ENCODE results near the gene RAE1.
A peak's percentile ranks its signal among the peaks of the same experiment; 100 is the strongest.

Gene RAE1

GRCh38 chr20:57387463-57387862, 36.4 kb downstream of the RAE1 start:
- DNase-seq (ENCODE audit: low read depth in 3 of 3, low spot score in 1 of 3), result no peak

GRCh38 chr20:57387945-57388371, 36.9 kb downstream of the RAE1 start:
- DNase-seq (ENCODE audit: low read depth in 3 of 3, low spot score in 1 of 3), result no peak

GRCh38 chr20:57388953-57389694, 38.1 kb downstream of the RAE1 start:
- DNase-seq (ENCODE audit: low read depth in 3 of 3, low spot score in 1 of 3), result peak in 2 of 3 donors; percentile 15 to 54

- peak in 1 of 3 donors; percentile 58 for DNase-seq (ENCODE audit: low read depth in 3 of 3, low spot score in 1 of 3)
Measured at GRCh38 chr20:57389695-57390603, 38.9 kb downstream of the RAE1 start.

- peak; percentile 22 to 75 (median 49) for DNase-seq (ENCODE audit: low read depth in 3 of 3, low spot score in 1 of 3)
Measured at GRCh38 chr20:57390604-57391438, 39.8 kb downstream of the RAE1 start, which contains the start of gene RBM38. TSS of gene RBM38 (plus strand) at chr20:57391396. CDS start at chr20:57391582, 186 bp downstream.

GRCh38 chr20:57391439-57392301, 40.6 kb downstream of the RAE1 start:
- no peak for DNase-seq (ENCODE audit: low read depth in 3 of 3, low spot score in 1 of 3)

GRCh38 chr20:57392512-57393271, 41.6 kb downstream of the RAE1 start:
- peak; percentile 46 to 49 (median 47) for DNase-seq (ENCODE audit: low read depth in 3 of 3, low spot score in 1 of 3)

GRCh38 chr20:57393321-57394120, 42.5 kb downstream of the RAE1 start:
- DNase-seq (ENCODE audit: low read depth in 3 of 3, low spot score in 1 of 3), result no peak

GRCh38 chr20:57394121-57395082, 43.3 kb downstream of the RAE1 start:
- no peak for DNase-seq (ENCODE audit: low read depth in 3 of 3, low spot score in 1 of 3)

GRCh38 chr20:57395111-57395966, 44.3 kb downstream of the RAE1 start:
- no peak for DNase-seq (ENCODE audit: low read depth in 3 of 3, low spot score in 1 of 3)

GRCh38 chr20:57396212-57396983, 45.3 kb downstream of the RAE1 start:
- no peak for DNase-seq (ENCODE audit: low read depth in 3 of 3, low spot score in 1 of 3)

GRCh38 chr20:57396984-57397692, 46.1 kb downstream of the RAE1 start:
- no peak for DNase-seq (ENCODE audit: low read depth in 3 of 3, low spot score in 1 of 3)

- peak in 1 of 3 donors; percentile 35 for DNase-seq (ENCODE audit: low read depth in 3 of 3, low spot score in 1 of 3)
Measured at GRCh38 chr20:57397693-57398108, 46.6 kb downstream of the RAE1 start.

- DNase-seq (ENCODE audit: low read depth in 3 of 3, low spot score in 1 of 3), result peak; percentile 72 to 84 (median 76)
Measured at GRCh38 chr20:57398231-57398821, 47.3 kb downstream of the RAE1 start.

All from stimulated activated CD4-positive, alpha-beta T cell treated with anti-CD3 and anti-CD28 coated beads, TNF-alpha, amount 100 ng/mL, for 1 hour (primary cell).